ENCODE measurements around the gene AHSP.
"Not testable (repeated sequence)": the region's sequence is repeated elsewhere in the genome, so short reads cannot be mapped to it uniquely, and the experiment has no call there.

AHSP gene

DNA sequence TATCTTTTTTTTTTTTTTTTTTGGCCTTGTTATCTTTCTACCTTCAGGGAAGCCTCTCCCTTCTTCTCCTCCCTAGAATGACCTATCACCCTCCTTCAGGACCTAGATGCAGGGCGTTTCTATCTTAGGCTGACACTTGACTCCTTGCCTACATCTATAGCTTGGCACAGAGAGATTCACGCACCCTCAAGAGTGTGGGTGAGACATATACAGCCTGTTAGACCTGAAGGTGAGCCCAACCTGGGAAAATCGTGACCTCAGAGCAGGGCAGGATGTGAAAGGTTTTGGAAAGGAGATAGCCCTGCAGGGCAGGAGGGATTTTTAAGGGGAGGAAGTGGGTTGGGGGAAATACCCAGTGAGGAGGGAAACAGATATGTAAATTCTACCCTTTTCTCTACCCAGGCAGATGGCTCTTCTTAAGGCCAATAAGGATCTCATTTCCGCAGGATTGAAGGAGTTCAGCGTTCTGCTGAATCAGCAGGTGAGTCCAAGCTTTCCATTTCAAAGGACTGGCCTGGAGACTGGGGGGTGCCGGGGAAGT is at the start of gene AHSP:
TSS of gene AHSP (plus strand) at position 167 of the 541 bp plus-strand sequence. CDS start at position 407, 240 bp downstream.
- Histone ChIP-seq H3K27me3 (ENCODE audit: low read depth) (no peaks in the 10 kb centered on the region; the same call in 1 of the 2 replicates), H3K4me1 (no peaks in the 10 kb centered on the region), H3K36me3 (replicated peaks) (no peaks in the 10 kb centered on the region), H3K9me3 (no peaks in the 10 kb centered on the region), H3K4me3 (no peak within 1 kb of the TSS)
- DNase-seq (ENCODE audit: low spot score in 2 of 2) = no peak
- in situ Hi-C loops (cut with MboI; ENCODE audit: low sequenced_read_pairs) = no loop called here

- Histone ChIP-seq H3K27me3 (ENCODE audit: low read depth) (no peaks in the 10 kb centered on the region), H3K9me3 (no peaks in the 10 kb centered on the region), H3K4me1 (no peaks in the 10 kb centered on the region), H3K36me3 (replicated peaks) (no peaks in the 10 kb centered on the region), H3K4me3 (no peak overlapping the region)
- in situ Hi-C loops (cut with MboI; ENCODE audit: low sequenced_read_pairs) = no loop called here
- no peak for DNase-seq (ENCODE audit: low spot score in 2 of 2)
These were observed 48.7 kb upstream of the AHSP start for GRCh38 chr16:31478956-31479355.

DNA sequence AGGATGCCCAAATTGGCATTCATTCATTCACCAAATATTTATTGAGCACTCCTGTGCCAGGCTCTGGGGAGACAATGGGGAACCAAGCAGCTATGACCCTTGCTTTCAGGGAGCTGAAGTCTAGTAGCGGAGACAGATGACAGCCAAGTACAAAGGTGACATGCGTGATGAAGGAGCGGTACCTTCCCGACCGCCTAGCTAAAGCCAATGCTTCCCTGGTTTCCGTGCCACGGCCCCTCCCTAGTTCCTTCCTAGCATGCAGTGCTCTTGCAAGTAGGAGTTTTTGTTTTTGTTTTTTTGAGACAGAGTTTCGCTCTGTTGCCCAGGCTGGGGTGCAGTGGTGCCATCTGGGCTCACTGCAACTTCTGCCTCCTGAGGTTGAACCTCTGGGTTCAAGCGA is 47.9 kb upstream of the AHSP start:
- no peaks in the 10 kb centered on the region for H3K4me1 ChIP-seq
- in situ Hi-C loops (cut with MboI; ENCODE audit: low sequenced_read_pairs) = no loop called here

DNA sequence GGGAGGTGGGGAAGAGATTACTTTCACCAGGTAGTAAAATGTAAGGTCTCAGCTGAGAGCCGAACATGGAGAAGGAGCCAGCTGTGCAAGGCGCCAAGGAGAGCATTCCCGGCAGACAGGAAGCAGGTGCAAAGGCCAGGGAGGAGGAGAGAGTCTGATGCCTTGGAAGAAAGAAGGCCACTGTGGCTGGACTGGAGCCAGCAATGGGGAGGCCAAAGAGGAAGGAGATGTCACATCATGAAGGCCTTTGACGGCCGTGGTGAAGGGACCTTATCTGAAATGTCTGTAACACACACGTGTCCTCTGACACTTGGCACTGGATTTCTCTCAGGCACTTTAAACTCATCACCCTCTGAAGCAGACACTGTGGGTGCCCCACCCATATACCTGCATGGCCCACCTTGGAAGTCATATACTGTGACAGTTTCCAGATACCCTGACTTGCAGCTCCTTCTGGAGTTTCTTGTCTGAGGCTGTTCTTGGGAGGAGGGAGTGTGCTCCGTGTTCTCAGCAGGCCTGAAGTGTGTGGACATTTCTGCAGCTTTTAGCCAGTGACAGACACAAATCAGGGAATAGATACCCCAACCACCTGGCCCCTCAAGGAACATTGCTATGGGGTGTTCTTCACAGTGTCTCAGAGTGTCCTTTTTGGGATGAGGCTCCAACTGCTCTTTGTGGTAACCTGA is 46.7 kb upstream of the AHSP start:
- no peaks in the 10 kb centered on the region for H3K36me3 ChIP-seq (replicated peaks)
- no peaks in the 10 kb centered on the region for H3K9me3 ChIP-seq
- in situ Hi-C loops (cut with MboI; ENCODE audit: low sequenced_read_pairs) = no loop called here
- H3K27me3 ChIP-seq (ENCODE audit: low read depth) = no peaks in the 10 kb centered on the region
- H3K4me1 ChIP-seq = no peaks in the 10 kb centered on the region
- no peak overlapping the region for H3K4me3 ChIP-seq
- DNase-seq (ENCODE audit: low spot score in 2 of 2) = no peak

More for the DNA sequence above, 47.9 kb upstream of the AHSP start:
- Histone ChIP-seq H3K27me3 (ENCODE audit: low read depth) (no peaks in the 10 kb centered on the region), H3K36me3 (replicated peaks) (no peaks in the 10 kb centered on the region), H3K4me3 (no peak overlapping the region), H3K9me3 (no peaks in the 10 kb centered on the region)
- DNase-seq (ENCODE audit: low spot score in 2 of 2) = no peak

DNA sequence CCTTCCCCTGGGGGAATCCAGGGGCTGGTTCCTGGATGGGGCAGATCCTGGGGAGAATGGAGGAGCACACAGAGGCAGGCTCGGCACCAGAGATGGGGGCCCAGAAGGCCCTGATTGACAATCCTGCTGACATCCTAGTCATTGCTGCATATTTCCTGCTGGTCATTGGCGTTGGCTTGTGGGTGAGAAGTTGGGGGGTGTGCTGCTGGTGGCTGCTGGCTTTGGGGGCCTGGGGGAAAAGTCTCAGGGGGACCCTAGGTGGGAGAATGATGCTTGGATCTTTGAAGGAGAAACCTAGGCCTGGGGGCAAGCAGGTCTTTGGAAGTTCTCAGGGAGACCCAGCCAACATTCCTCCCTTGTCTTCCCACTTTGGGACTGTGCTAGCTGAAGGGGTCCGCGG is 44.6 kb upstream of the AHSP start, which contains the start of gene SLC5A2:
TSS of gene SLC5A2 (plus strand) at position 43 of the 400 bp plus-strand sequence. CDS start at position 57, 14 bp downstream.
- Histone ChIP-seq H3K36me3 (replicated peaks) (no peaks in the 10 kb centered on the region), H3K4me1 (no peaks in the 10 kb centered on the region), H3K27me3 (ENCODE audit: low read depth) (no peaks in the 10 kb centered on the region), H3K9me3 (no peaks in the 10 kb centered on the region), H3K4me3 (no peak within 1 kb of the TSS)
- in situ Hi-C loops (cut with MboI; ENCODE audit: low sequenced_read_pairs) = no loop called here
- DNase-seq (ENCODE audit: low spot score in 2 of 2) = no peak

DNA sequence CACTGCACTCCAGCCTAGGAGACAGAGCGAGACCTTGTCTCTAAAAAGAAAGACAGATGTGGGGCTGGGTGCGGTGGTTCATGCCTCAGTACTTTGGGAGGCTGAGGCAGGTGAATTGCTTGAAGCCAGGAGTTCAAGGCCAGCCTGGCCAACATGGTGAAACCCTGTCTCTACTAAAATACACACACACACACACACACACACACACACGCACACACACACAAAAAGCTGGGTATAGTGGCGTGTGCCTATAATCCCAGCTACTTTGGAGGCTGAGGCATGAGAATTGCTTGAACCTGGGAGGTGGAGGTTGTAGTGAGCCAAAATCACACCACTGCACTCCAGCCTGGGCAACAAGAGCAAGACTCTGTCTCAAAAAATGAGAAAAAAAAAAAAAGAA is 43.7 kb upstream of the AHSP start:
- in situ Hi-C loops (cut with MboI; ENCODE audit: low sequenced_read_pairs); H3K27me3 ChIP-seq (ENCODE audit: low read depth); H3K9me3 ChIP-seq; H3K4me1 ChIP-seq; H3K4me3 ChIP-seq; DNase-seq (ENCODE audit: low spot score in 2 of 2); H3K36me3 ChIP-seq (replicated peaks): not testable (repeated sequence)

GRCh38 chr16:31484491-31485171 is 43.1 kb upstream of the AHSP start:
- Histone ChIP-seq H3K4me1 (no peaks in the 10 kb centered on the region), H3K36me3 (replicated peaks) (no peaks in the 10 kb centered on the region), H3K4me3 (no peak overlapping the region), H3K9me3 (no peaks in the 10 kb centered on the region), H3K27me3 (ENCODE audit: low read depth) (no peaks in the 10 kb centered on the region)
- in situ Hi-C loops (cut with MboI; ENCODE audit: low sequenced_read_pairs) = no loop called here
- no peak for DNase-seq (ENCODE audit: low spot score in 2 of 2)

DNA sequence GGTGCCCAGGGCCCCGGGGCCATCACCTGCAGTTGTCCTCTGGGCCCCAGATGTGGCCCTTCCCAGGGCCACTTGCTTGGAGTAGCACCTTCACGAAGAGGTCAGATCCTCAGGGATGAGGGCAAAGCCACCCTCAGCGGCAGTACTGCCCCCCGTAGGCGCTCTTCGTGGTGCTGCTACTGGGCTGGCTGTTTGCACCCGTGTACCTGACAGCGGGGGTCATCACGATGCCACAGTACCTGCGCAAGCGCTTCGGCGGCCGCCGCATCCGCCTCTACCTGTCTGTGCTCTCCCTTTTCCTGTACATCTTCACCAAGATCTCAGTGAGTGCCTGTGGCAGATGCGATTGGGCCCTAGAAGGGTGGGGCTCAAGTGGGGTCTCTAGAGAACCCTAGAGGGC is 42.1 kb upstream of the AHSP start:
- in situ Hi-C loops (cut with MboI; ENCODE audit: low sequenced_read_pairs) = no loop called here
- H3K36me3 ChIP-seq (replicated peaks) = no peaks in the 10 kb centered on the region
- no peak for DNase-seq (ENCODE audit: low spot score in 2 of 2)
- no peaks in the 10 kb centered on the region for H3K27me3 ChIP-seq (ENCODE audit: low read depth)
- no peaks in the 10 kb centered on the region for H3K9me3 ChIP-seq
- H3K4me3 ChIP-seq = no peak overlapping the region
- no peaks in the 10 kb centered on the region for H3K4me1 ChIP-seq

DNA sequence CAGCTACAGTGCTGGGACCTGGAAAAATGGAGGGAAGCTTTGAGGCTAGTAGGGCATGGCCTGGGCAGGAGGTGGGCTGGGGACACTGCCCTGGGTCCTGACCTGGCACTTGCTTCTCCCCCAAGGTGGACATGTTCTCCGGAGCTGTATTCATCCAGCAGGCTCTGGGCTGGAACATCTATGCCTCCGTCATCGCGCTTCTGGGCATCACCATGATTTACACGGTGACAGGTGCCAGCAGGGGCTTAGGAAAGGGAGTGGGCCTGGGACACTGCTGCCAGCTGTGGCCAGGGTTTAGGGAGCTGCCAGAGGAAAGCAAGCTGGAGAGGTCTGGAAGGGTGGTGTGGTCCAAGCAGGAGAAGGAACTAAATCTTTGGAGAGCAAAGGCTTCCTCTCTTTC is 41.7 kb upstream of the AHSP start:
- H3K4me3 ChIP-seq = no peak overlapping the region
- H3K36me3 ChIP-seq (replicated peaks) = no peaks in the 10 kb centered on the region
- H3K4me1 ChIP-seq = no peaks in the 10 kb centered on the region
- in situ Hi-C loops (cut with MboI; ENCODE audit: low sequenced_read_pairs) = no loop called here
- H3K27me3 ChIP-seq (ENCODE audit: low read depth) = no peaks in the 10 kb centered on the region
- no peaks in the 10 kb centered on the region for H3K9me3 ChIP-seq
- DNase-seq (ENCODE audit: low spot score in 2 of 2) = no peak

- Histone ChIP-seq H3K9me3 (no peaks in the 10 kb centered on the region), H3K27me3 (ENCODE audit: low read depth) (no peaks in the 10 kb centered on the region), H3K4me1 (no peaks in the 10 kb centered on the region), H3K4me3 (no peak overlapping the region), H3K36me3 (replicated peaks) (no peaks in the 10 kb centered on the region)
- in situ Hi-C loops (cut with MboI; ENCODE audit: low sequenced_read_pairs) = no loop called here
- DNase-seq (ENCODE audit: low spot score in 2 of 2) = no peak
These were observed 40.5 kb upstream of the AHSP start for GRCh38 chr16:31487071-31487719.

DNA sequence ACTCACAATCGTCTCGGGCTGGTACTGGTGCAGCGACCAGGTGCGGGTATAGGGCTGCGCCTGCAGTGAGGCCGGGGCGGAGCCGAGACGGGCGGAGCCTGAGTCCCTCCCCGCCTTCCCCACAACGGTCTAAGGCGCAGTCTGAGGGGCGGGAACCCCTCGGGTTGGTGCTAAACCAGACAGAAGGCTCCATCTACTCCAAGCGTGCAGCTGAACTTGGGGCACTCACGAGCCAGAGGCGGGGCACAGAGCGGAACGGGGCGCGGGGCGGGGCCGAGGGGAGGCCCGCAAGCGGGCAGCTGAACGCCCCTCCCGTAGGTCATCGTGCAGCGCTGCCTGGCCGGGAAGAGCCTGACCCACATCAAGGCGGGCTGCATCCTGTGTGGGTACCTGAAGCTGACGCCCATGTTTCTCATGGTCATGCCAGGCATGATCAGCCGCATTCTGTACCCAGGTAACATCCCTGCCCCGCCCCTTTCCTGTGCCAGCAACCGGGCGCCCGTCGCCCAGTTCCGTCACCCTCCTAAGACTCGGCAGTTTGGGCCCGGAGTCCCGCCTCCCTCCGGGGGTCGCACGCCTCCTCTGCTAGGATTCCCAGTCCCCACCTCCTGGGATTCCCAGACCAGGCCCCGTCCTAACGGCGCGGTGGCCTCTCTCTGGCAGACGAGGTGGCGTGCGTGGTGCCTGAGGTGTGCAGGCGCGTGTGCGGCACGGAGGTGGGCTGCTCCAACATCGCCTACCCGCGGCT is 39.8 kb upstream of the AHSP start:
- H3K27me3 ChIP-seq (ENCODE audit: low read depth) = no peaks in the 10 kb centered on the region
- DNase-seq (ENCODE audit: low spot score in 2 of 2) = no peak
- no peaks in the 10 kb centered on the region for H3K36me3 ChIP-seq (replicated peaks)
- H3K9me3 ChIP-seq = no peaks in the 10 kb centered on the region
- no peaks in the 10 kb centered on the region for H3K4me1 ChIP-seq
- in situ Hi-C loops (cut with MboI; ENCODE audit: low sequenced_read_pairs) = no loop called here
- H3K4me3 ChIP-seq = no peak overlapping the region

DNA sequence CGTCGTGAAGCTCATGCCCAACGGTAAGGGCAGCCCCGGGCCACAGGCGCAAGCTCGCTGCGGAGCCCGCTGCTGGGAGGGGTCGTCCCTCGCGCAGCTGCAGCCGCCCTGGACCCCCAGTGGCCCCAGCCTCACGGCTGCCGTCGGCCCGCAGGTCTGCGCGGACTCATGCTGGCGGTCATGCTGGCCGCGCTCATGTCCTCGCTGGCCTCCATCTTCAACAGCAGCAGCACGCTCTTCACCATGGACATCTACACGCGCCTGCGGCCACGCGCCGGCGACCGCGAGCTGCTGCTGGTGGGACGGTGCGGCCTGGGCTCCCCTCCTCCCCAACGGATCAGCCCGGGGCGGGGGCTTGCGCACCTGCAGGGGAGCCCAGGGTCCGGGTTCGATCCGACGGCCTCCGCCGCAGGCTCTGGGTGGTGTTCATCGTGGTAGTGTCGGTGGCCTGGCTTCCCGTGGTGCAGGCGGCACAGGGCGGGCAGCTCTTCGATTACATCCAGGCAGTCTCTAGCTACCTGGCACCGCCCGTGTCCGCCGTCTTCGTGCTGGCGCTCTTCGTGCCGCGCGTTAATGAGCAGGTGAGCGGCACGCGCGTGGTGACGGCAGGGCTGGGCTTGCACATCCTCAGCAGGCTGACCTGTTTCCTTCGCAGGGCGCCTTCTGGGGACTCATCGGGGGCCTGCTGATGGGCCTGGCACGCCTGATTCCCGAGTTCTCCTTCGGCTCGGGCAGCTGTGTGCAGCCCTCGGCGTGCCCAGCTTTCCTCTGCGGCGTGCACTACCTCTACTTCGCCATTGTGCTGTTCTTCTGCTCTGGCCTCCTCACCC is 39.0 kb upstream of the AHSP start:
- in situ Hi-C loops (cut with MboI; ENCODE audit: low sequenced_read_pairs) = no loop called here
- Histone ChIP-seq H3K36me3 (replicated peaks) (peaks cover 3% of the 10 kb centered on the region; the same call in 1 of the 2 replicates), H3K9me3 (no peaks in the 10 kb centered on the region), H3K27me3 (ENCODE audit: low read depth) (no peaks in the 10 kb centered on the region), H3K4me1 (no peaks in the 10 kb centered on the region), H3K4me3 (no peak overlapping the region)
- DNase-seq (ENCODE audit: low spot score in 2 of 2) = no peak

GRCh38 chr16:31489298-31489564 is 38.5 kb upstream of the AHSP start:
- H3K27me3 ChIP-seq (ENCODE audit: low read depth) = no peaks in the 10 kb centered on the region
- DNase-seq (ENCODE audit: low spot score in 2 of 2) = no peak
- peaks cover 3% of the 10 kb centered on the region; the same call in 1 of the 2 replicates for H3K36me3 ChIP-seq (replicated peaks)
- in situ Hi-C loops (cut with MboI; ENCODE audit: low sequenced_read_pairs) = no loop called here
- no peaks in the 10 kb centered on the region for H3K9me3 ChIP-seq
- H3K4me1 ChIP-seq = no peaks in the 10 kb centered on the region
- H3K4me3 ChIP-seq = no peak overlapping the region

All from HAP-1 (cell line).